ENCODE measurements around the gene TSPAN12.

Gene TSPAN12

GRCh38 chr7:120841608-120842007, 16.3 kb downstream of the TSPAN12 start:
- DNase-seq: no peak

DNA sequence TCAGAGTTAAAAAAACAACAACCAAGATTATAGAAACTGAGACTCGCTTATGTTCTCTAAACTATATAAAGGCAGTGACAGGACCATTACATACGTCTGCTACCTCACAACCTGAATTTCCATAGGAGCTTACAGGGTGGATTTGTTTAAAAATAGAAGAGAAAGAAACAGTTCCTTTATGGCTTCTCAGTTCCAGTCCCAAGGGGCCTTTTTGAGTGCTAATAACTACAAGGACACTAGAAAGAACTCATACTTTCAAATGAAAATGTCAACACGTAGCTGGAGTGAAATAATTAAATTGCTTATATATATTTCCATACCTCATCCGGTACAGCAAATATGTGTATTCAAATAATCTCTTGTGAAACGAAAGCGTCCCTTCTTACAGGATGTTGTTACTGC, 19.7 kb downstream of the TSPAN12 start:
- no peak for DNase-seq

- no peak for DNase-seq
Measured at GRCh38 chr7:120837599-120837998, 20.3 kb downstream of the TSPAN12 start.

GRCh38 chr7:120836556-120837115, 21.3 kb downstream of the TSPAN12 start:
- DNase-seq: no peak

- DNase-seq: no peak
Measured at GRCh38 chr7:120834726-120835125, 23.2 kb downstream of the TSPAN12 start.

DNA sequence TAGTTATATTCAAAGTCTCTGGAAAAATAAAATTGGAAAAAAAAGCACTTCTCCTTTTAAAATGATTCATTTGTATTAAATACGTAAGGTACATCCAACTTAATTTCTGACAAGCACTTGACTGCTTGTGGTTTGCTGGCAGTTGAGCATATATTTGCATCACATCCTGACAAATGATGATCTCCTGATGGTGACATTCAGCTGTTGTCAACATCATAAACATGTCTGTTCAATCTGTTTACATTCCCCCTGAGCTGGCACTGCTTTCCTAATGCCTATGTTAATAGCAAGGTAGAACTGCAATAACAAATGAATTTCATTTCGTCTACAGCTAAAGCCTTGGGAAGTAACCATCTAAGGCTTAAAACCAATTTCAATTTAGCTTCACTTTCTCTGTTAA, 24.4 kb downstream of the TSPAN12 start:
- no peak for DNase-seq

DNA sequence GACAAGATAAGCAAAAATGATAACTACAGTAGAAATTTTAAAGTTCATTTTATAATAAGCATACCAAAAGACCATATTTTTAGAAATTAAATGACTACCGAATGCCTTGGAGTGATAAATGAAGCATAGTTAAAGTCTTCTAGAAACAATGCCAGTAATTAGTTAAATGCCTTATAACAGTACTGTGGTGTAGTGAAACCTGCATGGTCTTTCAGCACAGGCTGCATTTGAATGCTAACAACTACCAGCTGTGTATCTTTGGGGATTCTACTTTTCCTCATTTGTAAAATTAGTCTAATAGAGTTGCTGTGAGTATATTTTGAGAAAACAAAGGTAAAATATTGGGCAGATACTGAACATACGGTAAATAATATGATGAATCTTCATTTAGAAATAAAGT, 25.1 kb downstream of the TSPAN12 start:
- no peak for DNase-seq

DNA sequence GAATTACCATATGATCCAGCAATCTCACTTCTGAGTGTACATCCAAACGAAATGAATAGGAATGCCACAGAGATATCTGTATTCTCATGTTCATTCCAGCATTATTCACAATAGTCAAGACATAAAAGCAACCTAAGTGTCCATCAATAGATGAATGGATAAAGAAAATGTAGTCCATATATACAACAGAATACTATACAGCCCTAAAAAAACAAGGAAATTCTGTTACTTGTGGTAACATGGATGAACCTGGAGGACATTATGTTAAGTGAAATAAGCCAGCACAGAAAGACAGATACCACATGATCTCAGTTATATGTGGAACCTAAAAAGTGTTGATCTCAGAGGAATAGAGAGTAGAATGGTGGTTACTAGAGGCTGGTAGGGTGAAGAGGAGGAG, 26.7 kb downstream of the TSPAN12 start:
- DNase-seq: no peak

DNA sequence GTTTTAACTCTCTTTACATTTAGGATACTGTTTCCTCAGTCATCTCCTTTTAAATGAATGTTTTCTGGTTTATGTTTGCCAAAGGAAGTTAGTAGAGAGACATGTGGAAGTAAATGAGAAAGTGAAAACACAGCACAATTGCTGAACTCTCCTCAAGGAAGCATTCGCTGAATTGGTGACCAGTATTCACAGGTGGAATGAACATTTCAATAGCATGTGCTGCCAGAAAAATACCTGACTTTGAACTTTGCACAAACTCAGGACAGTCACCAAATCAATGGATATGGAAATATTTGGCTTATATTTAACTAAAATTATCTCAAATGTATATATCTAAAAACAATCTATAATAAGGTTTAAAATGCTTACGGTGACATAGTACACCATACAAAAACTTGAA, 28.5 kb downstream of the TSPAN12 start:
- DNase-seq: no peak

DNA sequence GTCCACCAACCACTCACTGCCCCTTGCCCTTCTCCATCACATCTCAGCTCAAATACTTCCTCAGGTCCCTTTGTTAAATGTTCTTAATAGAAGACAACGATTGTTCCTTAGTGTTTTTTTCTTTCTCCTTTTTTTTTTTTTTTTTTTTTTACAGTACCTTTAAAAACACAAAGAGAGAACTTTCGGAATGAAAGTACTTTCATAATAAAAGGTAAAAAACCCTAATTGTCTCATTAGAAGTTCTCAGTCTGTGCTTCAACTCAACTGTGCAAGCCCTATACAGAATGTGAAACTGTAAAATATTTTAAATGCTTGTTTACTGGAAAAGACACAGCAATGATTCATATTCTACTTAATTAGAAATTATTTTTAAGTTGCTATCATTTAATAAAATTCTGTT, 29.4 kb downstream of the TSPAN12 start:
- no peak for DNase-seq

- no peak for DNase-seq
Measured at GRCh38 chr7:120827371-120828118, 30.4 kb downstream of the TSPAN12 start.

- no peak for DNase-seq
Measured at GRCh38 chr7:120825576-120825975, 32.4 kb downstream of the TSPAN12 start.

DNA sequence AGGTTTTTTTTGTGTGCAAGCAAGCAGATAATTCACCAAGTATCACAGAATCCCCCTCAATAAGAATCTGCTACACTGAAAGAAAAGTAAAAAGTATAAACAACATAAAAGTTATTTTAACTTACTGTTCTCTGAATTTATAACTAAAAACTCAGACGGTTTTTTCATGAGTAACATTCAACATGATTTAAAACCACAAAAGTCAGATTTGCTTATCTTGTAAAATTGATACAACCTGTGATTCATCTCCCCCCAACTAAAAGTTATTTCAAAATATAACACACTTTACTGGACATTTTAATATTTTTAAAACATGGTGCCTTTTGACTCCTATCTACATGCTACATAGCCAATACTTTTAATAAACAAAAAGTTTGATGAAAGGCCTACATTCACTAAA, 32.8 kb downstream of the TSPAN12 start:
- DNase-seq: no peak

DNA sequence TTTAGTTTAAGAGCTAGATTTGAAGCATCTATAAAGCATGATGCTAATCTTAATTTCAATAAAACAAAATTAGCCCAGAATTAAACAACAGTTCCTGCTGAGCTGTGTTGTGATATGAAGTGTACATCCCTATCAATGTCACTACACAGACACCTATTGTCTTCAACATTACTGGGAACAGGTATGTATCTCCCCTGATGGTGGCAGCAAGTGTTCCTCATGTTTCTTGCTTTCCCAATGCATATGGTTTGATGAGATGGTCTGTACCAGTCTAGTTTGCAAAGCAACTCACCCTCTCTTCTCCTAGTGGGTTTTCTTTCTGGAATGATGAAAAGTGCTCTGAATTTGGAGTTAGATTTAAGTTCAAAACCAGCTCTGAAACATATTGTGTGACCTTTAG, 38.1 kb downstream of the TSPAN12 start:
- DNase-seq: no peak

DNA sequence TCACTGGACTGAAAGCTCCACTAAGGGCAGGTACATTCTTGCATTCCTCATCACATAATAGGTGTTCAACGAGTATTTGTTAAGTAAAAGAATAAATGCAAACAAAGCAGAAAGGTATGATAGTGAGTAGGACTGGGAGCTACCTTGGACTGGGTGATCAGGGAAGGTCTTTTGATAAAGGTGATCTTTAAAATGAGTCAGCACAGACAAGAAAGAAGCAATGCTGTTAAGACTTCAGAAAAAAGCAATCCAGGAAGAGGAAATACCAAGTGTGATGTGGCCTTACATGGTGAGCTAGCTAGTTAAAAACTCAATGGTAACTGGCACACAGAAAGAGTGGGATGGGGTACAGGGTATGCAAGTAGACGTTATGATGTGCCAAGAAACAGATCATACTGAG, 40.1 kb downstream of the TSPAN12 start:
- DNase-seq: no peak

GRCh38 chr7:120814253-120814939, 43.5 kb downstream of the TSPAN12 start:
- DNase-seq: no peak

DNA sequence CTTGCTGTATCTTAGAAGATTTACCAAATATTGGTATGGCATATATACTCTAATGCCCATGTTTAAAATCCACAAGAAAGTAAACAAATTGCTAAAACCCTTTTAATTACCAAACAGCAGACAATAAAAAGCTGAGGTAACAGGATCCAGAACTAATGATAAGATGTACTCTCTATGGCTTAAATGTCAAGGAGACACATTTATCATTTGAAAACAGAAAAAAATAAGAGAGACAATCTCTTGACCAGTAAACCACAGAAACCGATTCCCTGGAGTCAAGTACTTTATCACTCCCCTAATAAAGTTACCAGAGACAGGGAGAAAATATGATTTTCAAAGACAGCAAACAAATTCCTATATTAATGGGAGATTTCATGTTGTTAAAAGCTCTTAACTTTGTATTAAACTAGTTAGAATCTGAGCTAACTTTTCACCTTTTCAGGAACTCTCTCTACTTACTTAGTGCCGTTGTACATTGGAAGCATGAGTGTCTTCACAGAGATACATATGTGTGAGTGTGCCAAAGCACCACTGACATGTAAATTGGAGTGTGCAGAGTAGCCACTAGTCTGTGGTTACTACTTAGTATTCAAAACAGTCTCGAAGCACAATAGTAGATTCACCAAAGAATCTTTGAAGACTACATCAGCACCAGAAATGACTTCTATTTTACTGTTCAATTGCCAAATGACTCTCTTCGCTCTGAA, 44.2 kb downstream of the TSPAN12 start:
- no peak for DNase-seq

GRCh38 chr7:120813089-120813488, 44.9 kb downstream of the TSPAN12 start:
- DNase-seq: no peak

DNA sequence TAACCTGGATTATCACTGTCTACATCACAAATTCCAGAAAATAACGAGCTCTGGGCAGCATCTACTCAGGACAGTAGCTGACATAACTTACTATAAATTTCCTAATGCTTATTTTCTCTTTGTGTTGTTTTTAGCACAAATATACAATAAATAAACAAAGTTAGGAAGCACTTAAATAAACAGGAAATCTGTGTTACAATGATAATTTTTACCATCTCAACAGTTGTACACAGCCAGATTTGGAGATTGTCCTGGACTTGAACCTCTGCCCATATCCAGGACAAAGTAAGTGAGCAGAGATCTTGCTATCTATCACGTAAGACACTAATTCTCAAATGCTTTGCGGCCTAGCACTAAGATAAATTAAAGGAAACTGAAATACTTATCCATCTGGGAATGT, 48.7 kb downstream of the TSPAN12 start:
- no peak for DNase-seq

DNA sequence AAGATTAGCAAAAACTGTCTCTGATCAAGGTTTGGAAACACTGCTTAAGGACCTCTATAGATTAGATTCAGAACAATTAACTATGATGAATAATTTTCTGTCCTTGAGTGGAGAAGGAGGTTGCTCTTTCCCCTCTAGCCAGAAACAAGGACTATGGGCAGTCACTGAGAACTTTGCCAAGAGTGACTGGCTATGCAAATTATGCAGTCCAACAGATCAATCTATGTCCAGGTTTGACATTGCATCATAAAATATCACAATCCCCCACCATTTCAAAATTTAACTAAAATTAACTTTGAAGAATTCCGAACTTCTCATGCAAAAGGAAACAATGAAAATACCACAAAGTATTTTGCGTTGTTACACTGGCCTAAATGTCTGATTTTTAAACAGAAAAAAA, 50.6 kb downstream of the TSPAN12 start:
- no peak for DNase-seq

DNA sequence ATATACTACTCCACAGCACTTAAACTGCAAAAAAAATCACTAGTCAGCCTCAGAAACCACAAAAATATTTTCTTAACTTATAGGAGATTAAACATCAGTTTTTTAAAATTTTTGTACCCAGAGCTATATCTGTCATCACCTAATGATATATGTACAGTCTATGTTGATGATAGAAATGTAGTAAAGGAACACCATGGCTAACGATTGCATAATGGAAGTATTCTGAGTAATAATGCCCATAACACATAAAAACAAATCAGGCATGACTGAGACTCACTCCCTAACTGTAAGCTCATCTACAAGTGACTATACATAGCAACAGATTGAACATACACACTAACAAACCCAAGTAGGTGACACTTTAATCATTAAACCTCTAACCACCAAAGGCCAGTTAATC, 51.3 kb downstream of the TSPAN12 start:
- DNase-seq: no peak

DNA sequence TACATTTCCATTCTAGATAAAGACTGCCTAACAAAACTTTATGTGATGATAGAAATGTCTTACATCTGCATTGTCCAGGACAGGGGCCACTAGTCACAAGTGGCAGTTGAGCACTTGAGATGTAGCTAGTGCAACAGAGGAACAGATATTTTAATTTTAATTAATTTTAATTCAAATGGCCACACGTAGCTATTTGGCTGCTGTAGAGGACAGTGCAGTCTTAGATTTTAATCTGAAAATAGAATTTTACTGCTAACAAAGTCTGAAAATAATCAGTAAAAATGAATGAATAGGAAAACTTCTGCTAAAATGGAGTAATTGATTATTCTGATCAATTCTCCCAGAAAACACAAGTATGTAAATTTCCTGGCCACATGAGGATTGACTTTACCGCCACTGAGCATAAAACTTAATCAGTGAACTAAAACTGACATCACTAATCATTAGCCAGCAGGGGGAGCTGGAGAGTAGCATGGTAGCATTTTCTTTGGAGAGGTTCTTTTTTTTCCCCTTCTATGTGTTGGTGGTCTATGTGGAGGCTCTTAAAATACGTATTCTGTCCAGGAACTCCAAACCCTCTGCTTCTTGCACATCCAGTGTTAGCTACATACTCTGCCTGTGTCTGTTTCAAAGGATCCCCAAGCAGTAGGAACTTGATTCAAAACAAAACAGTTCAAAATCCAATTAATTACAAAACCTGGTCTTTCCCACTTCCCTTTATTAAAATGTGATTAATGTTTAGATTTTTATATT, 52.1 kb downstream of the TSPAN12 start:
- no peak for DNase-seq

DNA sequence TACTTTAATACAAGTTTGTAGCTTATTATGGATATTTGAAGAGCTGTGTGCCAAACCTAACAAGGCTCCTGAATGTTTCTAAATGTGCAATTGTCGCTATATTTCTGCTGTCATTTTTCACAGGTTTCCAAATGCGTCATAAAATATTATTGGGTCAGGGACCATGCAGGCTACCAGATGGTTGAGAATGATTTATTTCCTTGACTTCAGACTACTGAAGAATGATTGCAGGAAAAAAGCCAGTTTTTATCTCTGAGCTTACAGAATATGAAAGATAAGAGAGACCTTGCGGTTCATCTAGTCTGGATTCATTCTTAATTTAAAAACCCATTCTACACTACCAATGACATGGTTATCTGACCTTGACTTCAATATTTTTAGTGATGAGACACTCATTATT, 55.2 kb downstream of the TSPAN12 start:
- DNase-seq: no peak

All from NK-92 treated with Interleukin-12 subunit alpha and Interleukin-12 subunit beta, amount 100 ng/mL, for 24 hours (cell line).